WTC11 (cell line): ENCODE results near the gene GJC3.

Experiments used
- ATF3 ChIP-seq: sonication (generic); formaldehyde crosslinking; conservative IDR thresholded peaks from 2 replicates; pipeline ENCODE4 v1.8.1; 2022; ENCODE audit warnings: mild to moderate bottlenecking, missing genetic modification reagents
- CREM ChIP-seq: sonication (generic); formaldehyde crosslinking; IDR thresholded peaks from 2 replicates; pipeline ENCODE4 v1.8.1; 2022; ENCODE audit warnings: mild to moderate bottlenecking, missing genetic modification reagents, moderate library complexity
- CTCF ChIP-seq: fragments of 200-600 bp; IDR thresholded peaks from 2 replicates; pipeline ENCODE4 v1.8.0; 2022; ENCODE audit warnings: antibody characterized with exemption
- E2F4 ChIP-seq: sonication (generic); formaldehyde crosslinking; IDR thresholded peaks from 2 replicates; pipeline ENCODE4 v1.8.1; 2022; ENCODE audit warnings: low read depth, mild to moderate bottlenecking, moderate library complexity, missing genetic modification reagents, borderline replicate concordance
- FOXP1 ChIP-seq: sonication (generic); formaldehyde crosslinking; IDR thresholded peaks from 2 replicates; pipeline ENCODE4 v1.8.0; 2022; ENCODE audit warnings: missing genetic modification reagents, mild to moderate bottlenecking, moderate library complexity, borderline replicate concordance
- NFE2L1 ChIP-seq: sonication (generic); formaldehyde crosslinking; IDR thresholded peaks from 2 replicates; pipeline ENCODE4 v1.8.1; 2023; ENCODE audit warnings: missing genetic modification reagents
- NR1H2 ChIP-seq: sonication (generic); formaldehyde crosslinking; IDR thresholded peaks from 2 replicates; pipeline ENCODE4 v1.9.0; 2021; ENCODE audit warnings: mild to moderate bottlenecking, moderate library complexity, missing genetic modification reagents
- NR2C2 ChIP-seq: sonication (generic); formaldehyde crosslinking; IDR thresholded peaks from 2 replicates; pipeline ENCODE4 v1.8.0; 2022; ENCODE audit warnings: mild to moderate bottlenecking, missing genetic modification reagents
- NR3C1 ChIP-seq: sonication (generic); formaldehyde crosslinking; conservative IDR thresholded peaks from 2 replicates; pipeline ENCODE4 v1.8.1; 2023; ENCODE audit warnings: low read depth, mild to moderate bottlenecking, missing genetic modification reagents
- SMAD3 ChIP-seq: sonication (generic); formaldehyde crosslinking; IDR thresholded peaks from 2 replicates; pipeline ENCODE4 v1.8.0; 2022; ENCODE audit warnings: missing genetic modification reagents, mild to moderate bottlenecking, borderline replicate concordance
- ZNF232 ChIP-seq: sonication (generic); formaldehyde crosslinking; IDR thresholded peaks from 2 replicates; pipeline ENCODE4 v1.8.0; 2022; ENCODE audit warnings: mild to moderate bottlenecking, missing genetic modification reagents

GRCh38 chr7:99899830-99900519, 29.4 kb downstream of the GJC3 start:
- TF ChIP-seq SMAD3 (CRISPR knock-in tag) (no peak), CTCF (no peak), NR1H2 (CRISPR knock-in tag) (no peak), CREM (CRISPR knock-in tag) (no peak), NR2C2 (no peak), NR3C1 (CRISPR knock-in tag) (no peak), E2F4 (CRISPR knock-in tag) (no peak), ATF3 (CRISPR knock-in tag) (no peak), ZNF232 (CRISPR knock-in tag) (no peak), NFE2L1 (CRISPR knock-in tag) (no peak), FOXP1 (CRISPR knock-in tag) (no peak)
